NCI-H345 treated with DMSO at 0.1 percent for 48 hours (cell line): ENCODE results near the gene TEDC2.
"Not testable (repeated sequence)": the region's sequence is repeated elsewhere in the genome, so short reads cannot be mapped to it uniquely, and the experiment has no call there.

Experiments
- DNase-seq: peaks from one replicate; lab custom pipeline; 2025; ENCODE audit not compliant: unreplicated experiment; lab: John Stamatoyannopoulos, UW

The TEDC2 gene

DNA sequence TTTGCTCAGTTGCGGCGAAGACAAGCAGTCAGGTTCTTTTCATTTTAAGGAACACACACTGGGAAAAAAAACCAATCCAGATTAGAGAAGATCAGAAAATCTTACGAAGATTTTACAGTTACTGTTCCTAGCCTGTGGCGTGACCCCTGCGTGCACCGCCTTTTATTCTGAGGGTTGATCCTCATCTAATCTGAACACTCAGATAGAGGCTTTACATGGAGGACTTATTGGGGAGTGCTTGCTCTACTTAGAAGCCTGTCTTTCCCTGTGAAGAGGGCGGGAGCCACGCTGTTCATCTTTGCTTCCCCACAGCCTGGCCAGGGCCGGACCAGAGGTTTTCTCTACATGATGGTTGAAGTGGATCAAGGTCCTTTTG is 16.4 kb downstream of the TEDC2 start:
- DNase-seq: no peak

- no peak for DNase-seq
These were observed 16.8 kb downstream of the TEDC2 start for GRCh38 chr16:2476741-2477140.

DNA sequence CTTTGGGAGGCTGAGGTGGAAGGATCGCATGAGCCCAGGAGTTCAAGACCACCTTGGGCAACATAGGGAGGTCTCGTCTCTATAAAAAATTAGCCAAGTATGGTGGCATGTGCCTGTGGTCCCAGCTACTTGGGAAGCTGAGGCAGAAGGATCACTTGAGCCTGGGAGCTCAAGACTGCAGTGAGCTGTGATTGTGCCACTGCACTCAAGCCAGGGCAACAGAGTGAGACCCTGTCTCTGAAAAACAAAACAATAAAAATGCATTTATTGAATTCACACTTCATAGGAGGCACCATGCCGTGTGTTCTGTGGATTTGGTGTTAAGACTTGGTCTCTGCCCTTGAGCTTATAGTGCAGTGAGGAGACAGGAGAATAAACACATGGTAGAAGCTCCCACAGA is 17.4 kb downstream of the TEDC2 start:
- no peak for DNase-seq

- DNase-seq: no peak
These were observed 18.4 kb downstream of the TEDC2 start for GRCh38 chr16:2478279-2478678.

DNA sequence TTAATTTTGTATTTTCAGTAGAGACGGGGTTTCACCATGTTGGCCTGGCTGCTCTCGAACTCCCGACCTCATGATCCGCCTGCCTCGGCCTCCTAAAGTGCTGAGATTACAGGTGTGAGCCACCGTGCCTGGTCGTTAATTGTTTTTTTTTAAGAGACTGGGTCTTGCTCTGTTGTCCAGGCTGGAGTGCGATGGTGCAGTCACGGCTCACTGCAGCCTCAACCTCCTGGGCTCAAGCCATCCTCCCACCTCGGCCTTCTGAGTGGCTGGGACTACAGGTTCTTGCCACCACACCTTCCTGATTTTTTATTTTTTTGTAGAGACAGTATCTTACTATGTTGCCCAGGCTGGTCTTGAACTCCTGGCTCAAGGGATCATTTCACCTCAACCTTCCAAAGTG is 20.1 kb downstream of the TEDC2 start:
- not testable (repeated sequence) for DNase-seq

GRCh38 chr16:2480948-2481347 is 21.0 kb downstream of the TEDC2 start:
- DNase-seq: no peak

- no peak for DNase-seq
These were observed 21.8 kb downstream of the TEDC2 start for GRCh38 chr16:2481676-2482075.

DNA sequence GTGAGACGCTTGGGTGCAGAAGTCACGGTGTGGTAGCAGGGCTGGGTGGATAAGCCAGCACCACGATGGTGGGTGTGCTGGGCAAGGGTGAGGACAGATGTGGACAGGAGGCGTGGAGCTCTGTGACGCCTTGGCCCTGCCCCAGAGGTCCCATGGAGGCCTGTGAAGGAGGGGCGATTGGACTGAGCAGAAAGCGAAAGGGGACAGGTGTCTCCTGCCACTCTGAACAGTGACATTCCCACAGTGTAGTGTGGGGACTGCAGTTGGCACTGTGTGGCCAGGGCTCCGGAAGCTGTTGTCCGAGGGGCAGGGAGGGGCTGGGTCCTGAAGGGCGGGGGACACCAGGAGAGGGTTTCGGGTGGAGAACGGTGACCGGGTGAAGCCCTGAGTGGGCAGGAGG is 22.3 kb downstream of the TEDC2 start:
- DNase-seq: no peak

GRCh38 chr16:2482708-2483534 is 23.0 kb downstream of the TEDC2 start:
- DNase-seq: no peak

DNA sequence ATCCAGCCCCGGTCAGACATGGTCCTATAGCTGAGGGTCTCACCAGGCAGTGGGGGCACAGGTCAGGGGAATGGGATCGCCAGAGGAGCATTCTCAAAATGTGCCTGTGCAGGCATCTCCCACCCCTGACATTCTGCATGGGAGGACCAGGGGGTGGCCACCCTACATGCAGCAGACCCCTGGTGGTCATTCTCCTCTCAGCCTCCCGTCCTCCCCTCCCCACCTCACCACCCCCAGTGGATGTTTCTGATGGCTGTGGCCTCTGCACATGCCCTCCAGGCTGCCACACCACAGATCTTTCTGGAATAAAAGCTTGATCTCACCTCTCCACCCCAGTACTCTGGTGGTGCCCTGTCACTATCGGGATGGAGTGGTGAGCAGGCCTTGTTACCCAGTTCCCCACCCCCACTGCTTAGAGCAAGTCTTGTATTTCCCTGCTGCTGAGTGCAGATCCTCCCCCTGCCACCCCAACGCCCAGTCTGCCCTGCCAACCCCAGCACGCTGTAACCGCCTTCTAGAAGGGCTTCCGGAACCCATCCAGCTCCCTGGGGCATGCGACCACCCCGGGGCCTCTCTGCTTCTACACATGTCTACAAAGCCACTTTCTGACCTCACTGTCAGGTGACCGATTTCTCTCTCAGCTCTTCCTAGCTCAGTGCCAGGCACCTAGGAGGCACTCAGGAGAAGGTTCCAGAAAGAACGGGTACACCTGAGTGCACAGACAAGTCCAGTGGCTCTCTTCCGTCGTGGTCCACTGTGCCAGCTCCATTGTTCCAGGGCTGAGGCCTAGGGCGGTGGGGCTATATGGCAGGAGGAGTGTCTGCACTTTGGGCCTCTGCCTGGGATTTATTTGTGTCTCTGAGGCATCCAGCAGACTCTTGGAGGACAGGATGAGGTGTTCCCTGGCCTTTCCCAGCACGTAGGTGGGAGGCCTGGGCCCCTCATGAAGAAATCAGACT is 24.3 kb downstream of the TEDC2 start:
- DNase-seq: no peak

DNA sequence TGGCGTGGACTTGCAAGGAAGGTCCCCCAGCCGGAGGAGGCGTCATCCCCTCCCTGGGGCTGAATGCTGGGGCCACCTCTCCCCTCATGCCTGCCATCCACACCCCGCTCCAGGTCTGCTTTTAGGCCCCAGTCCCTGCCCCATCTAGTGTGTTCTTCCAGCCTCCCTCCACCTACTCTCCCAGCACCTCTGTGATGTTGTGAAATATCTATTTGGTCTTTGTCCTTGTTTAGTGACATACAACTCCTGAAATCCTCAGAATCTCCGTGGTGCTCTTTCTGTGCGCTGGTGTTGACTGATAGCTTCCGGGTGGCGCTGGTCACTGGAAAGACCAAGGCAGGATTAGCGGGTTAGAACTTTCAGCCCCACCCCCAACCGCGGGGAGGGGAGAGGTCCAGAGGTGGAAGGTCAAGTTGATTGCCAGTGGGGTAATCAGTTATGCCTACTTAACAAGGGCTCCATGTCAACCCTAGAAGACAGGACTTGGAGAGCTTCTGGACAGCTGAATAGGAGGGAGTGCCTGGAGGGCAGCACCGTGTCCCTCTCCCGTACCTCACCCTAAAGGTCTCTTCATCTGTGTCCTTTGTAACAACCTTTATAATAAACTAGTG is 25.1 kb downstream of the TEDC2 start:
- no peak for DNase-seq

GRCh38 chr16:2485811-2486507 is 26.1 kb downstream of the TEDC2 start:
- no peak for DNase-seq

DNA sequence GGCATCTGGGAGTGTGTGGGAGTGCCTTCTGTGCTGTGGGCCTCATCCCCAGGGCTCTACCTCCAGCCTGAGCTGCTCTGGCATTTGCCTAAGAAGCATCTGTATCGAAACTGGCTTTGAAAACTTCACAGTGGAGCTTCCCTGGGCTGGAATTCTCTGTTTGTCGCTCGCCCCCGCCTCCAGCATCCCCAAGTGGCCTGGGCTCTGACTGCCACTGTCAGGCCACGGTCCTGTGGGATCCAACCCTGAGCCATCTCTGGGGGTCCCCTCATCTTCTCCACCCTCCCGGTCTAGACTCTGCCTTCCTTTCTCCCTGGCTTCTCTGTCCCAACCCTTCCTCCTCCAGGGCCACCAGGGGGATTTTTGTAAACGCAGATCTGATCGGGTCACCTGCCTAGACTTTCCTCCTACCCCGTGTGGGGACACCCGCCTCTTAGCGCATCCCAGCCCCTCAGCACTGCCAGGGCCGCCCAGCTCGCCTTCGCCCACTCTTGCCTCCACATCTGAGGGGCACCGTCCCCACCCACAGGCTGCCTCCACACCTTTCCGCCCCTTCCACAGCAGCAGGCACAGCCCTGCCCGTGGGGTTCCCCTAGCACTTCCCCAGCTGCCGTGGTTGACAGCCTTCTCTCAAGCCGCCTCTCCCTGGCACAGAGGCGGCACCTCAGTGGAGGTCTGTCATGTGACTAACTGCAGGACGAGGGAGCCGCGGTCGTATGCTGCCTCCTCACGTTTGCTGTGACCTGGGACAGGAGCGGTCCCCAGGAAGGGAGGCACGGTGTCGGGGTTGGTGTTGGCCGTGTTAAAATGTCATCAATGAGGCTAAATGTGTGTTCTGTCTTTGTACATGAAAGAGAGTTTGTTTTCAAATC is 27.0 kb downstream of the TEDC2 start:
- DNase-seq: no peak

GRCh38 chr16:2487517-2487842 is 27.6 kb downstream of the TEDC2 start:
- no peak for DNase-seq

DNA sequence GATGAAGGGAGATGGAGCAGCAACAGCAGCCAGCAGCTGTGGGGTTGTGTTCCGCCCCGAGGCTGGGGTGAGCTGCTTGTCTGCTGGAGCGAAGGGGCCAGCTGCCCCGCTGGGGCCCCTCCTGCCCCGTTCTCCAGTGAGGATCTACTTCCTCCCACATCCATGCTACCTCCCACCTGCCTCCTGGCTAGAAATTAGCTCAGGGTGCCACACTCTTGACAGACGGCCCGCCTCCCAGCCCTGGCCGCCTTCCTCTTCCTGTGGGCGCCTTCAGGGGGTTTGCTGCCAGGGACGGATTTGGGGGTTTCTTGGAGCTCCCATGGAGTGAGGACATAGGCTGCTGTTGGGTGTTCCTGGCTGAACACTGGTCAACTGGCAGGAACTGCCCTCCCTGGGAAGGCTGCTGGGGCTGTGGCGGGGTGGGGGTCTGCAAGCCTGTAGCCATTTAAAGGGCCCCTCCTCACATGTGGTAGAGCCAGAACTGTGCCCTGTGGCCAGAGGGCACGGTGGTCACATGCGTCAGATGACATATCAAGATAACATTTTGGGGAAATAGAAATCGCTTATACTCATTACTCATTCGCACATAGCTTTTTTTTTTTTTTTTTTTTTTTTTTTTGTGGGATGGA is 28.1 kb downstream of the TEDC2 start:
- no peak for DNase-seq

DNA sequence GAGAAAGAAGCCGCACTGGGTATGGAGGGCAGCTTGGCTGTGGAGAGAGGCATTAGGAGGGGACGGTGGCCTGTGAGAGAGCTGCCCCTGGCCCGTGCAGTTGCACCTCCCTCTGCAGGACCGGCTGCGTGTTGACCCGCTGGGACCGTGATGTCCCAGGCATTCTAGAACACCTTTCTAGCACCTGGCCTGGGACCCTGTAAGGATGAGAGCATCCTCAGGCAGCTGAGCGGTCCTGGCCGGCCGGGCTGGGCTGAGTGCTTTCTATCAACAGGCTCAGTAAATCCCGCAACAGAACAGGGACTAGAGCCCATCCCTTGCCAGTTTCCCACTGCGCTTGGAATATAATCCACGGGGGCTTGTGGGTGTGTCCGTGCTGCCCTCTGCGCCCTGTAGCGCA is 29.7 kb downstream of the TEDC2 start:
- no peak for DNase-seq

GRCh38 chr16:2490190-2491105 is 30.5 kb downstream of the TEDC2 start:
- peak; percentile 81 for DNase-seq

- DNase-seq: no peak
These were observed 32.4 kb downstream of the TEDC2 start for GRCh38 chr16:2492292-2492691.

DNA sequence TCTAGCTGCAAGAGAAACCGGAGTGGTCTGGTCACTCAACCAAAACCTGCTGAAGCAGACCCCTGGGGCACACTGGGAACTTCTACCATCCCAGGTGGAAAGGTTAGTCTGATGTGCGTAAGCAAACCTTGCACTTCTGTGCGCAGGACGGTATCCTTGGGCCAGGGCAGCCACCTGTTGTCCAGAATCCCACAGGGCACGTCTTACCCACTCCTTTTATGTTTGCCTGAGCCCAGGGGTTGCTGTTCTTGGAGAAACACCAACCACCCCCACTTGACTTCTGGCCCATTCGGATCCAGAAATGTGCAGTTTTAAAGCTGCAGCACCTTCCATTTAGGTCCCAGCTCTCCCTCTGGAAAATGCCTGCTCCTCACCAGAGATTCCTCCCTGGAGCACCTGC is 33.7 kb downstream of the TEDC2 start:
- DNase-seq: no peak
